Measurements from ENCODE around the gene PFKFB4.

PFKFB4 gene

GRCh38 chr3:48505968-48506504, 50.6 kb downstream of the PFKFB4 start:
- H3K27me3 ChIP-seq (ENCODE audit: control insufficient read depth, low read length), result no peaks in the 10 kb centered on the region
- H3K27ac ChIP-seq (ENCODE audit: low read depth, low read length), result no peak overlapping the region
- H3K9me3 ChIP-seq (ENCODE audit: control insufficient read depth, insufficient read depth, low read length), result no peaks in the 10 kb centered on the region

GRCh38 chr3:48505146-48505545, 51.5 kb downstream of the PFKFB4 start:
- H4K20me1 ChIP-seq (ENCODE audit: control insufficient read depth, insufficient read depth, low read depth, low read length), result no peaks in the 10 kb centered on the region
- H3F3A ChIP-seq (ENCODE audit: control insufficient read depth, insufficient read depth), result peaks cover 3% of the 10 kb centered on the region; the same call in 1 of the 2 replicates
- peak overlapping the region; percentile 99; the same call in 1 of the 2 replicates for H3K4me2 ChIP-seq (ENCODE audit: low read length)
- TF ChIP-seq EZH2phosphoT487 (IDR thresholded peaks at IDR 0.05; ENCODE audit: borderline replicate concordance, low read length) (no peak), CTCF (IDR thresholded peaks at IDR 0.05; ENCODE audit: low read depth, low read length, poor library complexity, severe bottlenecking) (no peak)
- no peaks in the 10 kb centered on the region for H3K9me2 ChIP-seq (replicated peaks; ENCODE audit: control insufficient read depth, low read length)
- H3K27ac ChIP-seq (ENCODE audit: low read depth, low read length), result no peak overlapping the region
- H3K27me3 ChIP-seq (ENCODE audit: control insufficient read depth, low read length), result no peaks in the 10 kb centered on the region
- H3K36me3 ChIP-seq (ENCODE audit: control insufficient read depth, low read length), result no peaks in the 10 kb centered on the region
- H3K9me3 ChIP-seq (ENCODE audit: control insufficient read depth, insufficient read depth, low read length), result no peaks in the 10 kb centered on the region
- H3K4me3 ChIP-seq (ENCODE audit: low read length), result no peak overlapping the region; the same call in 1 of the 2 replicates
- peaks cover 34% of the 10 kb centered on the region for H3K4me1 ChIP-seq (ENCODE audit: control insufficient read depth, low read length)
- peaks cover 5% of the 10 kb centered on the region; the same call in 1 of the 2 replicates for H3K79me2 ChIP-seq (ENCODE audit: control insufficient read depth, low read length)

More at GRCh38 chr3:48505968-48506504, 50.6 kb downstream of the PFKFB4 start:
- Histone ChIP-seq H3K4me3 (ENCODE audit: low read length) (no peak overlapping the region), H3K4me2 (ENCODE audit: low read length) (no peak overlapping the region), H3K79me2 (ENCODE audit: control insufficient read depth, low read length) (peaks cover 5% of the 10 kb centered on the region; the same call in 1 of the 2 replicates), H4K20me1 (ENCODE audit: control insufficient read depth, insufficient read depth, low read depth, low read length) (no peaks in the 10 kb centered on the region), H3K9me2 (replicated peaks; ENCODE audit: control insufficient read depth, low read length) (no peaks in the 10 kb centered on the region), H3K36me3 (ENCODE audit: control insufficient read depth, low read length) (no peaks in the 10 kb centered on the region), H3K4me1 (ENCODE audit: control insufficient read depth, low read length) (peaks cover 34% of the 10 kb centered on the region), H3F3A (ENCODE audit: control insufficient read depth, insufficient read depth) (peaks cover 3% of the 10 kb centered on the region; the same call in 1 of the 2 replicates)
- TF ChIP-seq EZH2phosphoT487 (IDR thresholded peaks at IDR 0.05; ENCODE audit: borderline replicate concordance, low read length) (no peak), CTCF (IDR thresholded peaks at IDR 0.05; ENCODE audit: low read depth, low read length, poor library complexity, severe bottlenecking) (no peak)

- Histone ChIP-seq H3K79me2 (ENCODE audit: control insufficient read depth, low read length) (peaks cover 5% of the 10 kb centered on the region; the same call in 1 of the 2 replicates), H3K27me3 (ENCODE audit: control insufficient read depth, low read length) (no peaks in the 10 kb centered on the region), H3K4me3 (ENCODE audit: low read length) (peak within 1 kb of the TSS; percentile 90), H3F3A (ENCODE audit: control insufficient read depth, insufficient read depth) (peaks cover 3% of the 10 kb centered on the region; the same call in 1 of the 2 replicates), H3K36me3 (ENCODE audit: control insufficient read depth, low read length) (no peaks in the 10 kb centered on the region), H3K27ac (ENCODE audit: low read depth, low read length) (no peak within 1 kb of the TSS), H3K4me1 (ENCODE audit: control insufficient read depth, low read length) (peaks cover 34% of the 10 kb centered on the region), H4K20me1 (ENCODE audit: control insufficient read depth, insufficient read depth, low read depth, low read length) (no peaks in the 10 kb centered on the region), H3K9me2 (replicated peaks; ENCODE audit: control insufficient read depth, low read length) (no peaks in the 10 kb centered on the region), H3K9me3 (ENCODE audit: control insufficient read depth, insufficient read depth, low read length) (no peaks in the 10 kb centered on the region), H3K4me2 (ENCODE audit: low read length) (peak within 1 kb of the TSS; percentile 99)
- TF ChIP-seq CTCF (IDR thresholded peaks at IDR 0.05; ENCODE audit: low read depth, low read length, poor library complexity, severe bottlenecking), result no peak
- TF ChIP-seq EZH2phosphoT487 (IDR thresholded peaks at IDR 0.05; ENCODE audit: borderline replicate concordance, low read length), result no peak
These were observed 52.3 kb downstream of the PFKFB4 start, which contains the start of gene SHISA5 for GRCh38 chr3:48504051-48504946. Gene SHISA5 (minus strand): TSS chr3:48504174. CDS start chr3:48504094, 80 bp downstream.
